Tibial nerve (tissue), 4 donors: ENCODE results near the gene SELENOW. TPM values are rescaled to one million over a fixed set of nuclear protein-coding genes. Genes with fewer than 3 reads are reported as not detected.

ENCODE experiments used
- DNase-seq, 2 donors: peaks; one replicate each; pipeline ENCODE4 v3.0.0-alpha.2; 2019; ENCODE audit warnings: low spot score in 2 of 2
- H3K27ac ChIP-seq, 4 donors: fragments of 200-600 bp; sonication (generic) in 3 of 4; one replicate each; pipeline ENCODE4 v1.5.1; 2017 to 2019; ENCODE audit warnings: mild to moderate bottlenecking in 1 of 4
- H3K27me3 ChIP-seq, 2 donors: fragments of 200-600 bp; sonication (generic) in 1 of 2; one replicate each; pipeline versions ENCODE4 v1.5.1 to v1.6.0; 2017 to 2019
- H3K36me3 ChIP-seq, 3 donors: fragments of 200-600 bp; sonication (generic); one replicate each; pipeline ENCODE4 v1.5.1; 2018 to 2019
- H3K4me1 ChIP-seq, 4 donors: fragments of 200-600 bp; sonication (generic) in 3 of 4; one replicate each; pipeline ENCODE4 v1.5.1; 2017 to 2019
- H3K4me3 ChIP-seq, 4 donors: fragments of 200-600 bp; sonication (generic) in 3 of 4; one replicate each; pipeline ENCODE4 v1.5.1; 2017 to 2019; ENCODE audit warnings: mild to moderate bottlenecking in 1 of 4, moderate library complexity in 1 of 4
- H3K9me3 ChIP-seq, 4 donors: fragments of 200-600 bp; sonication (generic) in 3 of 4; one replicate each; pipeline ENCODE4 v1.5.1; 2017 to 2019
- CTCF ChIP-seq, 5 experiments: fragments of 200-600 bp in 3 of 5; fragments of 450-650 bp in 2 of 5; sonication (generic) in 3 of 5; IDR thresholded peaks; one replicate each; pipeline ENCODE4 v1.5.1; 2016 to 2019; ENCODE audit warnings: antibody characterized with exemption in 5 of 5, mild to moderate bottlenecking in 3 of 5, moderate library complexity in 2 of 5
- EP300 ChIP-seq, 2 donors: sonication (generic); formaldehyde crosslinking; IDR thresholded peaks; one replicate each; pipeline ENCODE4 v1.6.1; 2017; ENCODE audit warnings: antibody characterized with exemption in 2 of 2, mild to moderate bottlenecking in 1 of 2
- POLR2A ChIP-seq, 2 donors: fragments of 450-650 bp; IDR thresholded peaks; one replicate each; pipeline ENCODE4 v1.6.1; 2017; ENCODE audit warnings: antibody characterized with exemption in 2 of 2, mild to moderate bottlenecking in 2 of 2, moderate library complexity in 2 of 2
- WGBS, 2 donors: methylation state at CpG; one replicate each; pipeline ENCODE4 v1.1.5; 2018; 5-methylcytosine and 5-hydroxymethylcytosine counted together
- total RNA-seq, 4 donors: library from RNA; depleted of rRNA; stranded (reverse); fragments of >200 nt; gene quantifications; one replicate each; pipeline ENCODE4 v1.1.0, GENCODE V29; 2016

The SELENOW gene
- total RNA-seq, 4 donors from 2014 or later = 495 to 841 (median 572) TPM

- 12% methylated on average over 10 of the region's 10 CpGs for WGBS, 2 donors
- peaks cover 0 to 15% (median 0%) of the 10 kb centered on the region in 4 donors for H3K4me1 ChIP-seq
- peak overlapping the region in 1 of 4 donors; percentile 16 for H3K27ac ChIP-seq
- TF ChIP-seq POLR2A (IDR thresholded peaks at IDR 0.05) = no peak
- peak; percentile 73 to 93 (median 80) for TF ChIP-seq CTCF (IDR thresholded peaks at IDR 0.05)
- H3K4me3 ChIP-seq = no peak overlapping the region
- DNase-seq = peak; percentile 72 to 87
- no peaks in the 10 kb centered on the region for H3K9me3 ChIP-seq
- H3K36me3 ChIP-seq = peaks cover 0 to 20% (median 6%) of the 10 kb centered on the region in 3 donors
- no peaks in the 10 kb centered on the region for H3K27me3 ChIP-seq
These were observed 11.9 kb downstream of the SELENOW start for GRCh38 chr19:47790398-47790814.

- no peak overlapping the region for H3K27ac ChIP-seq
- TF ChIP-seq POLR2A (IDR thresholded peaks at IDR 0.05) = no peak
- no peak for TF ChIP-seq EP300 (IDR thresholded peaks at IDR 0.05)
- no peak for TF ChIP-seq CTCF (IDR thresholded peaks at IDR 0.05)
- peaks cover 0 to 15% (median 0%) of the 10 kb centered on the region in 4 donors for H3K4me1 ChIP-seq
- no peak for DNase-seq
- H3K36me3 ChIP-seq = no peaks in the 10 kb centered on the region
- no peaks in the 10 kb centered on the region for H3K9me3 ChIP-seq
- no peaks in the 10 kb centered on the region for H3K27me3 ChIP-seq
- H3K4me3 ChIP-seq = no peak overlapping the region
- 98 to 100% methylated on average over 1 of the region's 1 CpG for WGBS, 2 donors
These were observed 14.1 kb downstream of the SELENOW start for GRCh38 chr19:47792616-47793015.

- 84 to 86% methylated on average over 18 of the region's 18 CpGs for WGBS, 2 donors
- no peak overlapping the region for H3K4me3 ChIP-seq
- no peak overlapping the region for H3K27ac ChIP-seq
- peaks cover 0 to 6% (median 0%) of the 10 kb centered on the region in 4 donors for H3K4me1 ChIP-seq
- TF ChIP-seq CTCF (IDR thresholded peaks at IDR 0.05) (no peak), EP300 (IDR thresholded peaks at IDR 0.05) (no peak), POLR2A (IDR thresholded peaks at IDR 0.05) (no peak)
- DNase-seq = no peak
- no peaks in the 10 kb centered on the region for H3K9me3 ChIP-seq
- H3K27me3 ChIP-seq = no peaks in the 10 kb centered on the region
- H3K36me3 ChIP-seq = no peaks in the 10 kb centered on the region
These were observed 16.0 kb downstream of the SELENOW start for GRCh38 chr19:47794526-47794925.

- 54 to 77% methylated on average over 2 of the region's 2 CpGs for WGBS, 2 donors
- no peak overlapping the region for H3K4me3 ChIP-seq
These were observed 18.3 kb downstream of the SELENOW start for GRCh38 chr19:47796785-47797184.

More at GRCh38 chr19:47796785-47797184, 18.3 kb downstream of the SELENOW start:
- no peaks in the 10 kb centered on the region for H3K4me1 ChIP-seq
- TF ChIP-seq CTCF (IDR thresholded peaks at IDR 0.05) (no peak), POLR2A (IDR thresholded peaks at IDR 0.05) (no peak), EP300 (IDR thresholded peaks at IDR 0.05) (no peak)
- no peaks in the 10 kb centered on the region for H3K27me3 ChIP-seq
- no peaks in the 10 kb centered on the region for H3K9me3 ChIP-seq
- DNase-seq = no peak
- H3K27ac ChIP-seq = no peak overlapping the region
- H3K36me3 ChIP-seq = no peaks in the 10 kb centered on the region
